GM19043 (cell line): ENCODE measurements around the gene C1QTNF5.
"Not testable (repeated sequence)": the region's sequence is repeated elsewhere in the genome, so short reads cannot be mapped to it uniquely, and the experiment has no call there.

Experiments
- ATAC-seq: cut with Tn5 transposase; IDR thresholded peaks from one replicate; pipeline ENCODE4 v1.9.1; 2021; ENCODE audit warnings: low read depth; ENCODE audit not compliant: unreplicated experiment

C1QTNF5 gene, protein sequence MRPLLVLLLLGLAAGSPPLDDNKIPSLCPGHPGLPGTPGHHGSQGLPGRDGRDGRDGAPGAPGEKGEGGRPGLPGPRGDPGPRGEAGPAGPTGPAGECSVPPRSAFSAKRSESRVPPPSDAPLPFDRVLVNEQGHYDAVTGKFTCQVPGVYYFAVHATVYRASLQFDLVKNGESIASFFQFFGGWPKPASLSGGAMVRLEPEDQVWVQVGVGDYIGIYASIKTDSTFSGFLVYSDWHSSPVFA

DNA sequence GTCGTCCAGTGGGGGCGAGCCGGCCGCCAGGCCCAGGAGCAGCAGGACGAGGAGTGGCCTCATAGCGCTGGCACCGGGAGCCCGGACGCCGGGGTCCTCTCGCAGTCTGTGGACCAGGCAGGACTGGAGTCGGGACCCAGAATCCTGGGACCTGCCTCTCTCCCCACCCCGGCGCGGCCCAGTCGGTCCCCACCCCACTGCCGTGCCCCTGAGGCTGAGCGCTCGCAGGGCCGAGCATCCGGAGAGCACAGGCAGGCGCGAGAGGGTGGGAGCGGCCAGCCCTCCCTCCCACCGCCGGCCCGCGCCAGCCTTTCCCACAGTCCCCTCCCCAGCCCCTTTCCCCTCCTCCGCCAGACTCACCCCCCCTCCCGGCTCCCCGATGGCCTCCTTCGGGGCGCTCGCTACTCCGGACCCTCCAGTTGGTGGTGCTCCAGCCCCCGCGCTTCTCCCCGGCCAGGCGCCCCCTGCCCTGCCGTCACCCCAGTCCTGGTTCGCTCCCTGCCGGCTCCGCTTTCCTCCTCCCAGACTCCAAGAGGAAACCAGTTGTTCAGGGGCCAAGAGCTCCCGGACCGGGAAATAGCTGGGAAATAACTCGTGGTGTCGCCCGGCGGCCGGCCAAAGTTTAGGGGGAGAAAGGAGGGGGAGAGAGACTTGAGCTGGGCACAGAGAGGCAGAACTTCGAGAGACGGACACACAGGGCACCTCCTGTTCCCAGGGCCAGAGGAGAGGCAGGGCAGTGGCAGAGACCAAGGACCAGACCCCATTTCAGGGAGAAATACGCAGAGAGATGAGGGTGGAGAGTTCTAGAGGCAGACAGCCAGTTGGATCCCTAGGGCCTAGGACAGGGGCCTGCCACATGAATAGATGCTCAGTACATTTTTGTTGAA, at the start of gene C1QTNF5:
Gene C1QTNF5 (minus strand): TSS at position 549 of the 887 bp plus-strand sequence. CDS start 486 bp downstream, at position 63.
- ATAC-seq = no peak

DNA sequence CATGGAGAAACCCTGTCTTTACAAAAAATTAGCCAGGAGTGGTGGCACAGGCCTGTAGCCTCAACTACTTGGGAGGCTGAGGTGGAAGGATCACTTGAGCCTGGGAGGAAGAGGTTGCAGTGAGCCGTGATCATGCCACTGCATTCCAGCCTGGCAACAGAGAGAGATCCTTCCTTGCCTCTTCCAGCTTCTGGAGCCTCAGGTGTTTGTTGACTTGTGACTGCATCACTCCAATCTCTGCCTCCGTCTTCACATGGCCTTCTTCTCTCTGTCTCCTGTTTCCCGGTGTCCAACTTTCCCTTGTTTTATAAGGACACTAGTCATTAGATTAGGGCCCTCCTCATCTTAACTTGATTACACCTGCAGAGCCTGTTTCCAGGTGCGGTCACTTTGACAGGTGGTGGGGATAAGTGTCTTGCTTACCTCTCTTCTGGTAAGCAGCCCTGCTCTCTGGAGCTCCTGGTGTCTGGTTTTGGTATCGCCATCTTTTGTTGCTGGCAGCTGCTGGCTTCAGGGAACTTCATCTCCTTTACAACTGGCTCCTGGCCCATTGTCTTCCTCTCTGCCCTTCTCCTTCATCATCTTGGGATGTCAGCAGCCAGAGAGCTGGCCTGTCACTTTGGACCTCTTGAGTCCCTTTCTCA, 49.0 kb upstream of the C1QTNF5 start:
- ATAC-seq = no peak

DNA sequence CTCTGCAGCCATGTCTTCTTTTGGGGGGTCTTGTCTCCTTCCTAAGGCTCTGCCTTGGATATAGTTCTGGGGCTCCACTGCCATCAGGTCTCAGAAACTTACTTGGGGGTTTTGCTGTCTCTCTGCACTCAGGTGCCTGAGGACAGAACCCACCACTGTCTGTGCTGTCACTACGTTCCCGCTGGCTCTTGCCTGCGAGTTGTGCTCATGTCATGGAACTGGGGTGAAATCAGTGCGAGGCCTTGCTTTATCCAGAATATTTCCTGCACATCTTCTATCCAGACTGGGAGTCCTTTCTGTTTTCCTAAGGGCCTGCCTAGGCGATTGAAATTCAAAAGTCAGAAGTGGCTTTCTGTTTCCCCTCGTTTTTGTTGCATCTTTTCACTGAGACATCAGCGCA, 47.4 kb upstream of the C1QTNF5 start:
- no peak for ATAC-seq

DNA sequence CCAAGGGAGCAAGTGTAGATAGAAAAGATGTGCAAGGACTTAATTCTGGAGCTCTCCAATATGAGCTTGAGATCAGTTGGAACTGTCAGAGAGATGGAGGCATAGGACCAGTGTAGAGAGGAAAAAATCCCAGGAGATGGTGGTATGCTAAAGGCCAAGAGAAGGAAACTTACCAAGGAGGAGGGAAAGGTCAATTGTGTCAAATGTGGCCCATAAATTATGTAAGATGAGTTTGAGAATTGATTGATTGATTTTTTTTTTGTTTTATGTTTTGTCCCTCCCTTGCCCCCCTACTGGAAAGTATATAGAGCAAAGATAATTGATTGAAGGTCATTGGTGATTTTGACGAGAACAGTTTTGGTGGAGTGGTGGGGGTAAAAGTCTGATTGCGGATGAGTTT, 43.6 kb upstream of the C1QTNF5 start:
- ATAC-seq = no peak

DNA sequence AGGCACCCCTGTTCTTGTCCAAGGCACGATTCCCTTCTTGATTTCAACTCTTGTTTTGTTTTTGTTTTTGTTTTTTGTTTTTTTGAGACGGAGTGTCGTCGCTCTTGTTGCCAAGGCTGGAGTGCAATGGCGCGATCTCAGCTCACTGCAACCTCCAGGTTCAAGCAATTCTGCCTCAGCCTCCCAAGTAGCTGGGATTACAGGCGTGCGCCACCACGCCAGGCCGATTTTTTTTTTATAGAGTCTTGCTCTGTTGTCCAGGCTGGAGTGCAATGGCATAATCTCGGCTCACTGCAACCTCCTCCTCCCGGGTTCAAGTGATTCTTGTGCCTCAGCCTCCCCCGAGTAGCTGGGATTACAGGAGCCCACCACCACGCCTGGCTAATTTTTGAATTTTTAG, 41.8 kb upstream of the C1QTNF5 start:
- ATAC-seq = not testable (repeated sequence)

DNA sequence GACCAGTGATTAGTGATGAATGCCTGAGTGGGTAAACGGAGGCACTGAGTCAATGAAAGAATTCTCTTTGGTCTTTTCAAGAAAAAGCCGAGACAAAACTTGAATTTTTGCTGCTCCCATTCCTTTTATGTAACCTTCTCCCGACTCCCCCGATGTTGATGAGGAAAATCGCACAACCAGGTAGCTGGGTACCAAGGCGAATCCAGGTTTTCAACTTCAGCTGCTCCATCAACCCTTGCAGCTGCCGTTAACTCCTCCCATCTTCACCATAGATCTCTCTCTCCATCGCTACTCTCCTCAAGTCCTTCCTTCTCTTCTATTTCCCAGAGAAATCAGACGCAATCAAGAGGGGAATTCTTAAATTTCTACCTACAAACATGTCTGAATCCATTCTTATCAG, 41.4 kb upstream of the C1QTNF5 start:
- no peak for ATAC-seq

DNA sequence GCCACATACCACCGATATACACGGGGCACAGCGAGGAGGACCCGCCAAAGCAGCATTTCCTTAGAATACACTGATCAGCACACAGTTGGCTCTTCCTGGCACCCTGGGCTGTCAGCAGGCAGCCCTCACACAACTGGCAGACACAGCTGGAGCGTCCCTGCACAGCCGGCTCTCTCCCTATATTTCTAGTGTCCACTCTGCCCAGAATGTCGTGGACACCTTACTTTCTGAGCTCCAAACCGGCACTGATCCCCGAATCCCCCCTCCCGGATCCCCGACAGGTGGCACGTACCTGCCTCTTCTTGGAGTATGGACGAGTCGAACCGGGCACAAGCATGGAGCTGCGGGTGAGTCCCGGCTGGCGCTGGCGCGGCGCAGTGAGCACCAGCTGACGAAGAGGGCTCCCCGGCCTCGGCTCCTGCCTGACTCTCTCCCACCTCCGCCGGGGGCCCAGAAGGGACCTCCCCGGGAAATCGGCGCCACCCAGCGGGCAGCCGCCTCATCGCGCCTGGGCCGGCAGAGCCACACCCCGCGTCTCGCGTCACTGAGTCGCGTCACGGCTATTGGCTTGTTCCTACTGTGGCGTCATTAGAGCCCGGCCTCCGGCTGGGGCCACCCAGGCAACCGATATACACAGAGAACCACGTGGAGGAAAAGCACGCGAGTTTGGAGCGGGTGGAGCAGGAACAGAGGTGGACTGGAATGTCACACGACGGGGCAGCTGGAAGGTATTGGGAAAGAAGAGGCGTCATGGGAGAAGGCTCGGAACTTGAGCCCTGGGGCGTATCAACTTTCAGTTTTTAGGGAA, 40.7 kb upstream of the C1QTNF5 start, which contains the start of gene USP2:
Gene USP2 (minus strand): TSS at position 510 of the 808 bp plus-strand sequence. CDS start 8,210 bp downstream, outside the sequence.
- peak; percentile 95 for ATAC-seq

DNA sequence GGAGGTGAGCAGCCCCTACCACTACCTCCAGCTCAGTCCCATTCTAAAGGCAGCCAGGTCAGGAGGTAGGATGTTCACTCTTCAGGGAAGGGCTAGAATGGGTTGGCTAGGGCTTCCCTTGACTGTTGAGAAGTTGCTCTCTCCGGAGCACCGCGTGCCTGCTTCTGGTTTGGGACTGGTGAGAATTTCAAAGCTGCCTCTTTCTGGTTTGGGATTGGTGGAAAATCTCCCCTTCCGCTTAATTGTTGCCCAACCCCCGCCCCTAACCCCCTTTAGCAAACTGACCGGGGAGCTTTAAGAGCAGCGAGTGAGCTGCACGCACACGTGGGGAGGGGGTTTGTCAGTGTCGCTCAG, 40.1 kb upstream of the C1QTNF5 start:
- no peak for ATAC-seq

DNA sequence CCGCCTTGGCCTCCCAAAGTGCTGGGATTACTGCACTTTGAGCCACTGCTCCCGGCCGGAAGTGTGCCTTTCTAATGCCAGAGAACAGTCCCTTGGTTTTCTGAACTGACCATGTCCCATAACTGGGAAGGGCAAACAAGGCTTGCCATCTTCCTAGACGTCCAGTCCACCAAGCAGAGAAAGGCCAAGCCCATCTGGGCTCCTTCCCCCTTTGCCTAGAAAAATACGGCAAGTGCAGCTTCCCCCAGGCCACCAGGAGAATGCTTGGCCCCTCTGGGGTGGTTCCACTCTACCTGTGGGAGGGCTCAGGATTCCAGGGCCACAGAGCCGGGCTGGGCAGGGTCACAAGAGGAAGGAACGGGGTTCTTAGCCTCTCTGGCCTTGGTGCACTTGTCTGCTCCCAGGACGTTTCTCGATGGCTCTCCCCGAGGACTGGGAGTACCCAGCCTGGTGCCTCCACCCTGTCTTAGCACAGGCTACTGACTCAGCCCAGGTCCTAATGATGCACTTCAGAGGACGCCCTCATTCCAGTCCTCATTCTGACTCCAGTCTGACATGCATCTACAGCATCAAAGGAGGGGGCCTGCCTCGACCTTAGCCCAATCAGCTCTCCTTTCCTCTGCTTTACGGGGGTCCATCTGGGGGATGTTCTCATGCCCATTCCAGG, 39.6 kb upstream of the C1QTNF5 start:
- no peak for ATAC-seq

DNA sequence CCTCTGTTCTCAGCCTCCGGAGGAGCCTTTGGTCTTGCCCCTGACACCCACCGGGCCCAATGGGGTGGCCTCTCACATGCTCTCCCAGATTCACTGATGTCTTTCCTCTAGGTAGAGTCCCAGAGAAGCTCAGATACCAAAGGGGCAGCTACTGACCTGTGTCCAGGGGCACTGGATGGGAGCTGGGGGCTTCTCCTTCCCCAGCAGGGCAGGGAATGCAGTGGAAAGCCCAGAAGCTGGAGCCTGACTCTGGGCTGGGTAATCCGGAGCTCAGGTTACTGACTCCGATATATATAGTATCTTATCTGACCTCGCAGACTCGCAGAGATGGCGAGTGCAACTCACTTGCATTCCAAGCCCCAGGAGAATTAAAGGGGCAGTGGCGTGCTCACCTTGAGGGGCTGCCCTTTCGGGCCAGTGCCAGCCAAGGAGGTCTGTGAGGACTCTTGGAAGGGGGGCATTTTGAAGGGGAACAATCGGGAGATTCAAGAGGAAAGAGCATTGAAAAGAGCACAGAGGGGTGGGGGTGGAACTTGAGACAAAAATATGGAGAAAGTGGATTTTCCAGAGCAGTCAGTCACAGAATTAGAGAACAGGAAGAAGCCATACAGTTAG, 38.3 kb upstream of the C1QTNF5 start:
- no peak for ATAC-seq

DNA sequence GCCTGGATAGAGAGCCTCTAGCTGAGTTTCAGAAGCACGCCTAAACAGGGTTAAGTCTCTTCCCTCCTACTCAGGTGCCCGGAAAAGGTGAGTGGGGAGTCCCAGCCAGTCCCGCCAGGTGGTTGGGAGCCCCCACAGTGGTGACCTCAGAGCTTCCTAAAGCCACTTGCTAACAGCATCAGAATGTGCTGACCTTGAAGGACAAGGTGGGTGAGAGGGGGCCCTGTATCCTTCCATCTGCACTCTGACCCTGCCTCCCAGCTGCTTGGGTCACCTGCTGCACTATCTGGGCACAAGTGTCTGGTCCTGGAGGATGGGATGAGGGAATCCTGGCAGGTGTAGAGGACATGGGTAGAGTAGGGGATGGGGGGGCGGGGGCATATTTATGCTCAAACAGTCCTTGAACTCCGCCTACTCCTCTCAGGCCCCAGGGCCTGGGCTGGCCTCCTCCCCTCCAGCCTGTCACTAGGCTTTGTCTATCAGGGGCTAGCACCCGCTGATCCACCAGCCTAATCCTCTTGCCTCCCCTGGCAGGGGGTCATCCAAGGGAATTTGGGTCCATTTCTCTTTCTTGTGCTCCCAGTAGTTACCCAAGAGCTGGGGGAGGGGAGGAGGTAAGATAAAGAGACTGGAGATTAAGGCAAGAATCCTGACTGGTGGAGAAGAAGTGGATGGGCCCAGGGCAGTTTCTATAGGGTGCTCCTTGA, 37.4 kb upstream of the C1QTNF5 start:
- no peak for ATAC-seq

DNA sequence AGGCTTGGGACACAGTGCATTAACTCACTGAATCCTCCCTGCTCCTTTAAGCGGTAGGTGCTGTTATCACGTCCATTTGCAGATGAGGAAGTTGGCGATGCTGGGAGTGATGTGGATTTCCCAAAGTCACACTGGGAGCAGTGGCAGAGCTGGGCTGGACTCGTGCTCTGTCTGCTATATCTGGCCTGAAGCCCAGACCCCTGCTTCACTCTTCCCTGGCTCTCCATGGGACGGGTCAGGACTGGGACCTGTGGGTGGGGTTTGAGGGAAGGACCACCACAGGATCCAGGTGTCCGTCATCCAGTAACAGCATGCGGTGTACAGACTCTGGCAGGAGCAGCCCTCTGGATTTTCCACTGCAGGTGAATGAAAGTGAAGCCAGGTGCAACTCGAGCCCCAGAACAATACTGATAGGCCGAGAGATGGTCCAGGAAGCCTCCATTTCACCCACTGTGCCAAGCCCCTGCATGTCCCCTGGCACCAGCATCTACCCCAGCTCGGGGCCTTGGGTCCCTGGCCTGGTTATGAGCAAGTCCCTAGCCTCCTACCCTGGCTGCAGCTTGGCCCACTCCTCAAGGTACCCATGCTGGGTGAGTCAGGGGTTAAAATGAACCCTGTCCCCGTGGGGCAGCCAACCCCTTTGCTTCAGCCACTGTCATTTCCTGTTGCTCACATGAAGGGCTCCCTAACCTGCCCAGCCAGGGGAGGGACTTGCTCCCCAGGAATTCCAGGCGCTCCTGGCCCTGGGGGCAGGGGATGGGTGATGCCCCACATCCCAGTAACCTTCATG, 36.6 kb upstream of the C1QTNF5 start:
- no peak for ATAC-seq

DNA sequence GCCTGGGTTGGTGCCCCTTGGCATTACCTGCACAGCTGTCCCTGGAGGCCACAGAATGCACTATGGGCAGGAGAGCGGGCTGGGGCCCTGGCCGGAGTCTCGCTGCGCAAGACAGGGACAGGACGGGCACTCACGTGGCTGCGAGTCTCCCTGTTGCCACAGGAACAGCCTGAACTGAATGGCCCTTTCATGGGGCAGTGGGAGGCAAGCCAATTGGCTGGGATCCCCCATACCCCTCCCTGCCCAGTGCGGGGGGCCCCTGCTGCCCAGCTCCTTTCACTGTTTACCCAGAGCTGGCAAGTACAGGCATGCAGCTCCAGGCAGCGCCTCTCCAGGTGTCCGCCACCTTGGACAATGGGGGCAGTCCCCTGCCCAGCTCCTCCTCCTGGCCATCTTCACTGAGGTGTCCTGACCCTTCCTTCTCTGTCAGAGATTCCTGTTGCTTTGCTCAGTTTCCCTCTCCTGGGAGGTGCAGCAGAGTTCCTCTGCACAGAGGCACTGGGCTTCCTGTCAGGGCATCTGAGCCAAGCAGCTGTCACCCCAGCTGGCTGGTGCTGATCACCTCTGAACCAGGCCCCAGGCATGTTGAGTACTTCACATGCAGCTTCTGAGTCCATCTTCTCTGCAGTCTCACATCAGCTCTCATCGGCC, 35.6 kb upstream of the C1QTNF5 start:
- no peak for ATAC-seq

DNA sequence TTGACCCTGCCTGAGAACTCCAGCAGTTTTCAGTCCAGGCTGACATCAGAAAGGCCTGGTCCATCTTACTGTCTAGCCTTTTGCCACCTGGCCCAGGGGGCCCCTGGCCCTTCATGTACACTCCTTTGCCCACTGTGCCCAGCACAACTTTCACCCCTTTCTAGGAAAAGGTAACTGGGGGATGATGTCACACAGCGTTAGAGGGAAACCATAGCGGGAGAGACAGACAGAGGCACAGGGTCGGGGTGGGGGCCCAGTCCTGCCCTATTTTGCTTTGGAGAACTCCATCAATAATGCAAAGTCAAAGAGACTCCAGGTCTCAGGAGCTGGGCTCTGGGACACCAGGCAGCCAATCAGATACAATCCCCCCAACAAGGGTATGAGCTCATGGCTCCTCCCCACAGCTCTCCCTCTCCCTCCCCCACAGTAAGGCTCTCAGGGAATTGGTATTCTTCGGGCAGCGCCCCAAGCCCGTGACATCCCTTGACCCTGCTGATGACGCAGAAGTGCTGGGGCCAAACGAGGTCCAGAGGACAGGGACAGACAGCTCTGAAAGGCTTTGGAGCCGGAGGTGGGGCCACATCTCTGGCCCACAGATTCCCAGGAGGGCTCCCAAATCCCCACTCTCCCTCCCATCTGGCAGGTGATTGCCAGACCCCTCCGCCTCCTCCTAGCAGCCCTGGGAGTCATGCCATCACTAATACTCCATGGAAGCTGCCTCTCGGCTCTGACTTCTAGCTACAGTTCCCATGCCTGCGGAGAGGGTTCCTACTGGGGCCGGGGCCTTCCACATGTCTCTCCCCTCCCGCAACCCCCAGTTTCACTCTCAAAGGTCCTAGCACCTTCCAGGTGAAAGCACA, 34.9 kb upstream of the C1QTNF5 start:
- ATAC-seq = no peak

DNA sequence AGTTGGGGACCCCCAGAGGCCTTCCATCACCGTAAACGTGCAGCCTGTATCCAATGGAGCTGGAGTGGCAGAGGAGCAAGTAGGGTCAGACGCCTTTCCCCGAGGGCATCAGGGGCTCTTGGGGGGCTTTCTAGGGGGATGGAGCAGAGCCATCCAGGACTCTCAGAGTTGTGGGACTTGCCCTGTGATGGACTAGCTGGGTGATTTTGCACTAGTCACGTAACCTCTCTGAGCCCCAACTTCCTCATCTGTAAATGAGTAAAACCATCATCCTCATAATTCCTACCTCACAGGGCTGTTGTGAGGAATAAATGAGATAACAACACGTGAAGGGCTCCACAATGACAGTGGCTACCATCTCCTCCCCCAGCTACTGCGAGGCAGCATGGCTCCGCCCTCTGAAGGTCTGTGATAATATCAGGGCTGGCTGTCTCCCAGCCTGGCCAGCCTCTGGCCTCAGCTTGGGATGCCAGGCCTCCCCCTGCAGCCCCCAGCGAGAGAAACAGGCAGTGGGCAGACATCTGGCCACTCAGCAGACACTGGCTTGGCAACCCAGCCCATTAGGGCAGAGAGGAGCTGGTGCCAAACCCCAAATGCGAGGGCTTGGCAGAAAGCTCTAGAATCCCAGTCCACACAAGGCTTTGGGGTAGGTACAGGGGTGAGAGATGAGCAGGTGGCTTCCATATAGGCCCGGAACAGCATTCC, 34.1 kb upstream of the C1QTNF5 start:
- ATAC-seq = no peak

DNA sequence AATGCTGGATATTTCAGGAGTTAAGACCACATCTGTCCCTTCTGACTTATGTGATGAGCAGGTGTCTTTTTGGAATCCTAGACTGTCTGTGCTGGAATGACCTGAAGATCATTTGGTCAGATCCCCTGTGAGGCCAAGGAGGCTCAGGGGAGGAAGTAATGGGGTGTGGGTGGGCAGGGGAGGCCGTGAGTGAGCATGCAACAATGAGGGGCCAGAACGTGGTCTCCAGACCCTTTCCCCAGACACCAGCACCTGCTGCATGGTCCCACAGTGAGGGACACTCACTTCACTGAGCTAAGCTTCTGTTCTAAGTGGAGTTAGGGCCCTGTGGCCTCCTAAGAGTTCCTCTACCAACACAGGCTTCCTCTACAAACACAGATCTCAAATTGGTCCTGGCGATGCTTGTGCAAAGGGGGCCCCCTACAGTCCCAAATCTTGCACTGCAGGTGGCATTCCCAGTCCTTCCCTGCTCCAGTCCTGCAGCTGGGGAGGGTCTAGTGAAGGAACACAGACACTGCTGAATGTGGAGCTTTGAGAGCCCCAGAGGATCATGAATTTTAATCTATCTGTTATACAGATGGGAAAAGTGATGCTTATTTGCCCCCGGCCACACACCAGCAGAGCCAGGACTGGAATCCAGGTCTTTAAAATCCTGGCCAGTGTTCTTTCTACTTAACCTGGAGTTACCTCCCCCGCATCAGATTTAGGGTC, 33.4 kb upstream of the C1QTNF5 start:
- ATAC-seq = no peak
